ENCODE measurements around the gene CABP2. TPM values are rescaled to one million over a fixed set of nuclear protein-coding genes. Genes with fewer than 3 reads are reported as not detected.

The CABP2 gene
- total RNA-seq, 1 donor from 2014 or later: not detected

DNA sequence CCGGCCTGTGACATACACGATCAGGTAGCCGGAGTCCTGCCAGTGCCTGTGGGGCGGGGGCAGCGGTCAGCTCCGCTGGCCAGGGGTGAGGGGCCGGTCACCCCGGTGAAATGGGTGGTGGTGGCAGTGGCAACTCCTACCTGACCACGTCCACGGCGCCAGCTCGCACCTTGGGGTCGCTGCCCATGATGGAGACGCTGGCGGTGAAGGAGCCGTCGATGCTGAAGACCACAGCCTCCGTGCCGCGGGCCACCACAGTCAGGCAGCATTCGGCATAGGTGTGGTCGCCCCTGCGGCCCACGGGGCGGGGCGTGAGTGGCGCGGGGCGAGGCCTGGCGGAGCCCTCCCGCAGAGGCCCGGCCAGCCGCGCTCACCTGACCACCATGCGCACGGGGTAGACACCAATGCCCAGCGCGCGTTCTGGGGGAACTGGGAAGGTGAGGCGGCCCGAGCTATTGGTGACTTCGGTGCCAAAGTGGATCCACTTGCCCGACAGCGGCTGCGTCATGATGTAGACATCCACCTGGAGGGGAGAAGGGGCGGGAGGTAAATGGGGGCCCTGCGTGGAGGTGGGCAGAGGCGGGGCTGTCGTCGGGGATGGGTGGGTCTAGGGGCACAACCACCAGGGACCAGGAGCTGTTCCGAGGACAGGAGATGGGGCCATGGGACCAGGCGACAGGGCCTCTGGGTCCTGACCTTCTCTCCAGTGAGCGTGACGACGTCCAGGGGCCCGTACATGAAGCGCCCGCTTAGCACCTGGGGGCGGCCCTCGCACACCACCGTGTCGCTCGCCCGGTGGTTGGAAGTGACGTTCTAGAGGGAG lies 29.5 kb downstream of the CABP2 start:
- TF ChIP-seq, protein P1, sequence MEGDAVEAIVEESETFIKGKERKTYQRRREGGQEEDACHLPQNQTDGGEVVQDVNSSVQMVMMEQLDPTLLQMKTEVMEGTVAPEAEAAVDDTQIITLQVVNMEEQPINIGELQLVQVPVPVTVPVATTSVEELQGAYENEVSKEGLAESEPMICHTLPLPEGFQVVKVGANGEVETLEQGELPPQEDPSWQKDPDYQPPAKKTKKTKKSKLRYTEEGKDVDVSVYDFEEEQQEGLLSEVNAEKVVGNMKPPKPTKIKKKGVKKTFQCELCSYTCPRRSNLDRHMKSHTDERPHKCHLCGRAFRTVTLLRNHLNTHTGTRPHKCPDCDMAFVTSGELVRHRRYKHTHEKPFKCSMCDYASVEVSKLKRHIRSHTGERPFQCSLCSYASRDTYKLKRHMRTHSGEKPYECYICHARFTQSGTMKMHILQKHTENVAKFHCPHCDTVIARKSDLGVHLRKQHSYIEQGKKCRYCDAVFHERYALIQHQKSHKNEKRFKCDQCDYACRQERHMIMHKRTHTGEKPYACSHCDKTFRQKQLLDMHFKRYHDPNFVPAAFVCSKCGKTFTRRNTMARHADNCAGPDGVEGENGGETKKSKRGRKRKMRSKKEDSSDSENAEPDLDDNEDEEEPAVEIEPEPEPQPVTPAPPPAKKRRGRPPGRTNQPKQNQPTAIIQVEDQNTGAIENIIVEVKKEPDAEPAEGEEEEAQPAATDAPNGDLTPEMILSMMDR (IDR thresholded peaks at IDR 0.05): no peak
- Mint-ChIP-seq H3K4me1 (ENCODE audit: unreplicated experiment) (no peaks in the 10 kb centered on the region), H3K9me3 (ENCODE audit: unreplicated experiment) (no peaks in the 10 kb centered on the region), H3K27ac (ENCODE audit: unreplicated experiment) (no peak overlapping the region), H3K27me3 (ENCODE audit: unreplicated experiment) (no peaks in the 10 kb centered on the region), H3K4me3 (ENCODE audit: unreplicated experiment) (no peak overlapping the region), H3K36me3 (ENCODE audit: unreplicated experiment) (peaks cover 14% of the 10 kb centered on the region)
- DNase-seq (ENCODE audit: extremely low spot score, unreplicated experiment): no peak

GRCh38 chr11:67492801-67493547 lies 30.3 kb downstream of the CABP2 start:
- Mint-ChIP-seq H3K36me3 (ENCODE audit: unreplicated experiment) (peaks cover 17% of the 10 kb centered on the region), H3K27ac (ENCODE audit: unreplicated experiment) (no peak overlapping the region), H3K27me3 (ENCODE audit: unreplicated experiment) (no peaks in the 10 kb centered on the region), H3K4me1 (ENCODE audit: unreplicated experiment) (no peaks in the 10 kb centered on the region), H3K4me3 (ENCODE audit: unreplicated experiment) (no peak overlapping the region), H3K9me3 (ENCODE audit: unreplicated experiment) (no peaks in the 10 kb centered on the region)
- TF ChIP-seq, protein P1 (IDR thresholded peaks at IDR 0.05): no peak
- no peak for DNase-seq (ENCODE audit: extremely low spot score, unreplicated experiment)

DNA sequence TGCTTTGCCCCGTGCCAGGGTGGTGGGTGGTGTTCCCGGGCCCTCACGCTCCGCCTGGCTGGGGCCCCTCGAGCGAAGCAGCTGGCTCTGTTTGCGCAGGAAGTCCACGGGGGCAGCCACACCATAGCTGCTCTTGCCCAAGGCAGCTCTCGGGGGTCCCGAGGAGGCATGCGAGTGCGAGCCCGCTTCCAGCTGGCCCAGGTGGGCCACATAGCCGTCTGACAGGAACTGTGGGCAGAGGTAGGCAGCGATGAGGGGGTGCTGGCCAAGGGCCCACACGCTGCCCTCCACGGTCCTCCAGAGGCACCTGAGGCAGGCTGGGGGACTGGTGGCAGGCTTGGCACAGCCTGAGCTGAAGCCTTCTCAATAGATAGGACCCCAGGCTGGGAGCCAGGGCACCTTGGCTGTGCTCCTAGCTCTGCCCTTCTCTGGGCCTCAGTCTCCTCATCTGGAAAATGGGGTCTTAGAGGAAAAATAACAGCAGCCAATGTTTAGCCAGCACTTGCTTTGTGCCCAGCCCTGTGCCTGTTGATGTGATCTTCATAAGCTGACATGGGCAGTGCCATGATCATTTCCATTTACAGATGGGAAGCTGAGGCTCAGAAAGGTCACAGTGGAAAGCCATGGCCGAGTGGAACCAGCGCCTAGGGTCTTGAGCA lies 31.0 kb downstream of the CABP2 start:
- Mint-ChIP-seq H3K36me3 (ENCODE audit: unreplicated experiment) (peaks cover 17% of the 10 kb centered on the region), H3K4me3 (ENCODE audit: unreplicated experiment) (no peak overlapping the region), H3K27ac (ENCODE audit: unreplicated experiment) (no peak overlapping the region), H3K4me1 (ENCODE audit: unreplicated experiment) (peaks cover 2% of the 10 kb centered on the region), H3K27me3 (ENCODE audit: unreplicated experiment) (no peaks in the 10 kb centered on the region), H3K9me3 (ENCODE audit: unreplicated experiment) (no peaks in the 10 kb centered on the region)
- TF ChIP-seq, protein P1 (IDR thresholded peaks at IDR 0.05): no peak
- DNase-seq (ENCODE audit: extremely low spot score, unreplicated experiment): no peak

- H3K9me3 Mint-ChIP-seq (ENCODE audit: unreplicated experiment): no peaks in the 10 kb centered on the region
- H3K27ac Mint-ChIP-seq (ENCODE audit: unreplicated experiment): no peak overlapping the region
- TF ChIP-seq, protein P1 (IDR thresholded peaks at IDR 0.05): no peak
- peaks cover 17% of the 10 kb centered on the region for H3K36me3 Mint-ChIP-seq (ENCODE audit: unreplicated experiment)
- peaks cover 2% of the 10 kb centered on the region for H3K4me1 Mint-ChIP-seq (ENCODE audit: unreplicated experiment)
- no peak overlapping the region for H3K4me3 Mint-ChIP-seq (ENCODE audit: unreplicated experiment)
- H3K27me3 Mint-ChIP-seq (ENCODE audit: unreplicated experiment): no peaks in the 10 kb centered on the region
- no peak for DNase-seq (ENCODE audit: extremely low spot score, unreplicated experiment)
Observed at GRCh38 chr11:67491276-67492068, 31.8 kb downstream of the CABP2 start.
